ENCODE measurements around the gene GARIN5A.

The GARIN5A gene

DNA sequence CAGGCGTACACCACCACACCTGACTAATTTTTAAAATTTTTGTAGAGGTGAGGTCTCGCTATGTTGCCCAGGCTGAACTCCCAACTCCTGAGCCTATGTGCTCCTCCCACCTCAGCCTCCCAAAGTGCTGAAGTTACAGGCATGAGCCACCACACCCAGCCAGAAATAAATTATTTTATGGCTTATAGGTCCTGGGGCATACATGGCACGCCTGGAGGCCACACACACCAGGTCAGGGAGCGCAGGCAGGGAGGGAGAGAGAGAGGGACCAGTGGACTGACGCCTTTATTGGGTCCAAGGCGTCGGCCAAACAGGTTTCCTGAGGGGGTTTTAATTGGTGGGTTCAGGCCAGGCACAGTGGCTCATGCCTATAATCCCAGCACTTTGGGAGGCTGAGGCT lies 51.1 kb downstream of the GARIN5A start:
- H3K4me2 ChIP-seq: no peak overlapping the region
- peaks cover 10% of the 10 kb centered on the region; the same call in 1 of the 2 replicates for H3K27me3 ChIP-seq (ENCODE audit: insufficient read depth, low read depth)
- H3K36me3 ChIP-seq (ENCODE audit: insufficient read depth): no peaks in the 10 kb centered on the region
- no peak overlapping the region for H3K27ac ChIP-seq
- H3K4me1 ChIP-seq (ENCODE audit: low read depth, poor library complexity, severe bottlenecking): no peaks in the 10 kb centered on the region
- TF ChIP-seq, protein P1, sequence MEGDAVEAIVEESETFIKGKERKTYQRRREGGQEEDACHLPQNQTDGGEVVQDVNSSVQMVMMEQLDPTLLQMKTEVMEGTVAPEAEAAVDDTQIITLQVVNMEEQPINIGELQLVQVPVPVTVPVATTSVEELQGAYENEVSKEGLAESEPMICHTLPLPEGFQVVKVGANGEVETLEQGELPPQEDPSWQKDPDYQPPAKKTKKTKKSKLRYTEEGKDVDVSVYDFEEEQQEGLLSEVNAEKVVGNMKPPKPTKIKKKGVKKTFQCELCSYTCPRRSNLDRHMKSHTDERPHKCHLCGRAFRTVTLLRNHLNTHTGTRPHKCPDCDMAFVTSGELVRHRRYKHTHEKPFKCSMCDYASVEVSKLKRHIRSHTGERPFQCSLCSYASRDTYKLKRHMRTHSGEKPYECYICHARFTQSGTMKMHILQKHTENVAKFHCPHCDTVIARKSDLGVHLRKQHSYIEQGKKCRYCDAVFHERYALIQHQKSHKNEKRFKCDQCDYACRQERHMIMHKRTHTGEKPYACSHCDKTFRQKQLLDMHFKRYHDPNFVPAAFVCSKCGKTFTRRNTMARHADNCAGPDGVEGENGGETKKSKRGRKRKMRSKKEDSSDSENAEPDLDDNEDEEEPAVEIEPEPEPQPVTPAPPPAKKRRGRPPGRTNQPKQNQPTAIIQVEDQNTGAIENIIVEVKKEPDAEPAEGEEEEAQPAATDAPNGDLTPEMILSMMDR (conservative IDR thresholded peaks at IDR 0.05; ENCODE audit: low read depth, low read length): no peak
- no peak overlapping the region for H3K4me3 ChIP-seq (IDR thresholded peaks at IDR 0.05; ENCODE audit: insufficient read depth, low read depth, low read length)
- H2AFZ ChIP-seq (ENCODE audit: low read depth): no peak overlapping the region
- H3K79me2 ChIP-seq (ENCODE audit: insufficient read depth, low read depth): no peaks in the 10 kb centered on the region
- H3K9ac ChIP-seq: no peak overlapping the region
- no peaks in the 10 kb centered on the region for H4K20me1 ChIP-seq (ENCODE audit: insufficient read depth)

DNA sequence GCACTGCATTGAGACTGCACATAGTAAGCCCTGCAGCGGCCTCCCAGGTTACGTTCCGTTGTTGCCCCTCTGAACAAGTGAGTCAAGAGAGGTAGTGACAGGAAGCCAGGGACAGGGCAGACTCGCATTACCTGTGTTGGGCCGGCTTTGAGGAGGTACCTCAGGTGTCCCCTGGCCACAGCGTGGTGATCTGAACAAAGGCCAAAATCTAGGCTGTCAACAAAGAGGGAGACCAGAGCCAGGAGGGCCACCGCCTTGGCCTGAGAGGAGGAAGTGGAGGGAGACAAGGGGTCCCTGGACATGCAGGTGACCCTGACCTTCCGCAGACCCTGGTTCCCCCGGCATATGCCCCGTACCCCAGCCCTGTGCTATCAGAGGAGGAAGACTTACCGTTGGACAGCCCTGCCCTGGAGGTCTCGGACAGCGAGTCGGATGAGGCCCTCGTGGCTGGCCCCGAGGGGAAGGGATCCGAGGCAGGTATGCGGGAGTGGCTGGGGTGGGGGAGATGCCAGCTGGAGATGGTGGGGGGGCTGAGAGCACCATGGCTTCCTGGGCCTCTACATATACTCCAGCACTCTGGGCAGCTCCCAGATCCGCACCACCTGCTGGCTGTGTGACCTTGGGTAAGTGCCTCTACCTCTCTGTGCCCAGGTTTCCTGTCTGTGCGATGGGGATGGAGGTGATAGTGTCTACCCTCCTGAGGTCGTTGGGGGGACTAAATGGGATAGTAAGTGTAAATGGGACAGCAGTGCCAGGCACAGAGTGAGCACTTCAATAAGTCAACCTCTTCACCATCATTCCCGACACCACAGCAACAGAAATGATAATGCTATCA lies 53.2 kb downstream of the GARIN5A start:
- Histone ChIP-seq H3K27me3 (ENCODE audit: insufficient read depth, low read depth) (peaks cover 2% of the 10 kb centered on the region; the same call in 1 of the 2 replicates), H3K9ac (no peak overlapping the region), H4K20me1 (ENCODE audit: insufficient read depth) (no peaks in the 10 kb centered on the region), H3K4me3 (IDR thresholded peaks at IDR 0.05; ENCODE audit: insufficient read depth, low read depth, low read length) (no peak overlapping the region), H3K27ac (no peak overlapping the region), H2AFZ (ENCODE audit: low read depth) (no peak overlapping the region), H3K4me1 (ENCODE audit: low read depth, poor library complexity, severe bottlenecking) (peaks cover 16% of the 10 kb centered on the region), H3K79me2 (ENCODE audit: insufficient read depth, low read depth) (no peaks in the 10 kb centered on the region), H3K36me3 (ENCODE audit: insufficient read depth) (no peaks in the 10 kb centered on the region), H3K4me2 (no peak overlapping the region)
- TF ChIP-seq, protein P1 (conservative IDR thresholded peaks at IDR 0.05; ENCODE audit: low read depth, low read length): no peak

DNA sequence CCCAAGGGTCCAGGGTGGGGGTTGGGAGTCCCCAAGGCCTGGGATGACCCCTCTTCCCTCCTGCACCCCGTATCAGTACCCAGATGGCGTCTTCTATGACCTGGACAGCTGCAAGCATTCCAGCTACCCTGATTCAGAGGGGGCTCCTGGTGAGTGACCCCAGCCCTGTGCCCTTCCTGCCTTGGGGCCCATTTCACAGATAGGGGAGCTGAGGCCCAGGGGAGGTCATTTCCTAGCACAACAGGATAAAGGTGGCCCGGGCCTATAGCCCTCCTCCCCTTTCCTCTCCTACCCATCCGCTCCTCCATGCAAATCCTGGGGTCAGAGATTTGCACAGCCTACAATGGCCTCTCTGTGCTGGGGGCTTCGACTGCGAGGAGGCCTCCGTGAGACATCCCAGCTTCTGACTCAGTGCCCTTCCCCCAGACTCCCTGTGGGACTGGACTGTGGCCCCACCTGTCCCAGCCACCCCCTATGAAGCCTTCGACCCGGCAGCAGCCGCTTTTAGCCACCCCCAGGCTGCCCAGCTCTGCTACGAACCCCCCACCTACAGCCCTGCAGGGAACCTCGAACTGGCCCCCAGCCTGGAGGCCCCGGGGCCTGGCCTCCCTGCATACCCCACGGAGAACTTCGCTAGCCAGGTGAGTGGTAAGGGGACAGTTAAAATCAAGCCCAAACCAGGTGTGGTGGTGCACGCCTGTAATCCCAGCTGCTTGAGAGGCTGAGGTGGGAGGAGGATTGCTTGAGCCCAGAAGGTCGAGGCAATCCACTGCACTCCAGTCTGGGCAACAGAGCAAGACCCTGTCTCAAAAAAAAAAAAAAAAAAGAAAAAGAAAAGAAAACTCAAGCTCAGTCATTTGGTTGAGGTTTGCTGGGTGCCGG lies 54.0 kb downstream of the GARIN5A start:
- H4K20me1 ChIP-seq (ENCODE audit: insufficient read depth): no peaks in the 10 kb centered on the region
- no peak overlapping the region for H3K9ac ChIP-seq
- H3K79me2 ChIP-seq (ENCODE audit: insufficient read depth, low read depth): no peaks in the 10 kb centered on the region
- no peaks in the 10 kb centered on the region for H3K27me3 ChIP-seq (ENCODE audit: insufficient read depth, low read depth)
- TF ChIP-seq, protein P1 (conservative IDR thresholded peaks at IDR 0.05; ENCODE audit: low read depth, low read length): no peak
- H2AFZ ChIP-seq (ENCODE audit: low read depth): no peak overlapping the region
- no peak overlapping the region for H3K4me2 ChIP-seq
- H3K4me3 ChIP-seq (IDR thresholded peaks at IDR 0.05; ENCODE audit: insufficient read depth, low read depth, low read length): no peak overlapping the region
- no peaks in the 10 kb centered on the region for H3K36me3 ChIP-seq (ENCODE audit: insufficient read depth)
- peaks cover 23% of the 10 kb centered on the region for H3K4me1 ChIP-seq (ENCODE audit: low read depth, poor library complexity, severe bottlenecking)
- H3K27ac ChIP-seq: no peak overlapping the region

DNA sequence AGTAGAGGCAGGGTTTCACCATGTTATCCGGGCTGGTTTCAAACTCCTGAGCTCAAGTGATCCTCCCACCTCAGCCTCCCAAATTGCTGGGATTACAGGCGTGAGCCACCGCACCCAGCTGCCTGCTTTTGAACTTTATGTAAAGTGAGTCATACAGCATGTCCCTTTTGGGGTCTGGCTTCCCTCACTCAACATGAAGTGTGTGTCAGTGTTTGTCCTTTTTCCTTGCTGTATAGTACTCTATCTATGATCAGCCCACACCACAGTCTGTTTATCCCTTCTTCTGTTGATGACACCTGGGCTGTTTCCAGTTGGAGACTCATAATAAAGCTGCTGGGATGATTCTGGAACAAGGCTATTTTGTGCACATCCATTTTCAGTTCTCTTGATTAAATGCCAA lies 55.8 kb downstream of the GARIN5A start:
- H2AFZ ChIP-seq (ENCODE audit: low read depth): no peak overlapping the region
- no peaks in the 10 kb centered on the region for H4K20me1 ChIP-seq (ENCODE audit: insufficient read depth)
- H3K4me3 ChIP-seq (IDR thresholded peaks at IDR 0.05; ENCODE audit: insufficient read depth, low read depth, low read length): no peak overlapping the region
- no peaks in the 10 kb centered on the region for H3K36me3 ChIP-seq (ENCODE audit: insufficient read depth)
- no peaks in the 10 kb centered on the region for H3K79me2 ChIP-seq (ENCODE audit: insufficient read depth, low read depth)
- no peak overlapping the region for H3K9ac ChIP-seq
- no peaks in the 10 kb centered on the region for H3K27me3 ChIP-seq (ENCODE audit: insufficient read depth, low read depth)
- peaks cover 23% of the 10 kb centered on the region for H3K4me1 ChIP-seq (ENCODE audit: low read depth, poor library complexity, severe bottlenecking)
- no peak overlapping the region for H3K4me2 ChIP-seq
- TF ChIP-seq, protein P1 (conservative IDR thresholded peaks at IDR 0.05; ENCODE audit: low read depth, low read length): no peak
- H3K27ac ChIP-seq: no peak overlapping the region

All from KMS-11 (cell line).